ENCODE measurements around the gene PPP4R1.

DNA sequence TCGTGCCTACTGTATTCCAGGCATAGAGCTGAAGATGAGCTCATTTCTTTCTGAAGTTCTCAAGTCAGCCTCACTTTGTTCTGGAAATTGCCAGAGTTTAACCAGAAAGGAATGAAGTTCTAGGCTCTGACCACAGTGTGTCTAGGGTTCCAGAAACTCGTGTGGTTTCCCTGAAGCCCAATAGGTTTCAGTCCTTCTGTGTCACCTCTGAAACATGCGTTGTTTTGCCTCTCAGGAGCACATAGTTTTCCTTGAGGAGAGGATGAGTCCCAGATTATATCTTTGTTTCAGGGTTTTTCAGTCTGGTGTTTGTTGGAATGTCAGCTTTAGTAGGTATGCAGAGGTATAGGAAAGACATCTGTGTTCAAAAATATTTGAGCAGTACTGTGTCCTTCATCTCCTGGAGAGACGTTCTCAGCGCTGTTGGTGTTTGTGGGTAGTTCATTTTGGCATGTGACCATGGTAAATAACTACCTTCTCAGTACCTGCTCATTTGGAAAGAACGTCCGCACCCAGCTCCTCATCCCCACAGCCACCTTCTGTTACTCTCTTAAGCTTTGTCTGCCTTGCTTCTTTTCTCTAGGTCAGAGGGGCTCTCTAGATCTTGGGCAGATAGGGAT, 82.5 kb downstream of the PPP4R1 start:
- TF ChIP-seq CTCF (conservative IDR thresholded peaks at IDR 0.05; ENCODE audit: low read depth, low read length) (no peak), EZH2 (IDR thresholded peaks at IDR 0.05; ENCODE audit: borderline replicate concordance, low read depth, low read length, poor library complexity, severe bottlenecking) (no peak)

Data from A673 (cell line).